Ovary (tissue), 9 donors: ENCODE measurements around the gene PON3. TPM values are rescaled to one million over a fixed set of nuclear protein-coding genes. Genes with fewer than 3 reads are reported as not detected.

Experiments
- DNase-seq, 5 donors: peaks; one replicate each; pipeline ENCODE4 v3.0.0-alpha.2; 2019 to 2020
- H3K27ac ChIP-seq, 2 donors: fragments of 200-600 bp; one replicate each; pipeline versions ENCODE4 v1.5.1 to v1.8.0; 2019 to 2022
- H3K27me3 ChIP-seq: fragments of 200-600 bp; one replicate; pipeline ENCODE4 v1.8.0; 2022
- H3K36me3 ChIP-seq: fragments of 200-600 bp; sonication (generic); one replicate; pipeline ENCODE4 v1.5.1; 2019
- H3K4me1 ChIP-seq: one replicate; pipeline ENCODE4 v1.8.1; 2013; ENCODE audit warnings: mild to moderate bottlenecking, moderate library complexity; ENCODE audit not compliant: insufficient read depth
- H3K4me3 ChIP-seq: fragments of 200-600 bp; sonication (generic); one replicate; pipeline ENCODE4 v1.5.1; 2017
- H3K9me3 ChIP-seq, 2 donors: fragments of 200-600 bp in 1 of 2; sonication (generic) in 1 of 2; one replicate each; pipeline versions ENCODE4 v1.5.1 to v1.8.1; 2013 to 2019; ENCODE audit warnings: mild to moderate bottlenecking in 1 of 2, moderate library complexity in 1 of 2
- CTCF ChIP-seq, 3 donors: fragments of 450-650 bp in 2 of 3; fragments of 200-600 bp in 1 of 3; IDR thresholded peaks; one replicate each; pipeline versions ENCODE4 v1.5.1 to v1.8.0; 2016 to 2022; ENCODE audit warnings: antibody characterized with exemption in 3 of 3, mild to moderate bottlenecking in 1 of 3
- EP300 ChIP-seq: sonication (generic); formaldehyde crosslinking; IDR thresholded peaks from one replicate; pipeline ENCODE4 v1.6.1; 2017; ENCODE audit warnings: antibody characterized with exemption
- POLR2A ChIP-seq: fragments of 450-650 bp; IDR thresholded peaks from one replicate; pipeline ENCODE4 v1.6.1; 2017; ENCODE audit warnings: antibody characterized with exemption, mild to moderate bottlenecking, moderate library complexity
- WGBS, 3 donors: extraction: QIAGEN DNeasy Blood & Tissue Kit in 1 of 3; methylation state at CpG; one replicate each; pipeline versions ENCODE4 v1.1.5 to v1.1.7; 2013 to 2017; 5-methylcytosine and 5-hydroxymethylcytosine counted together
- intact Hi-C, 4 donors: fragments of 100-400 bp; cut with DNase I; formaldehyde crosslinking; loops; one replicate each; pipeline versions ENCODE4 v1.11.0 to v1.15.1; 2022 to 2023
- polyA plus RNA-seq, 2 donors: library from polyadenylated mRNA; stranded (reverse); fragments of 200-250 nt in 1 of 2; fragments of 350-450 nt in 1 of 2; fragmentation: Illumina TruSeq in 1 of 2; extraction: RNeasy Lipid Tissue Mini Kit (QIAGEN cat#74804) in 1 of 2; gene quantifications; one replicate each; pipeline ENCODE4 v1.2.3, GENCODE V29; 2013 to 2014
- total RNA-seq, 7 donors: library from RNA; depleted of rRNA in 2 of 7; stranded (reverse); fragments of >200 nt in 2 of 7; fragmentation: NEBNext Ultra II Directional in 3 of 7; extraction: Animal tissue kit (Norgen Biotek cat#: 25700) in 3 of 7; gene quantifications; one replicate each; pipeline versions ENCODE4 v1.1.0 to v1.2.4, GENCODE V29; 2016 to 2023
- donor health status: DM: no; HTN: no; CAD: no; lungs with moderate emphysema.
- donor health status: DM: no; HTN: no; CAD: no.
- donor health status: Bipolar disorder and iron deficiency.
- donor health status: DM: yes; HTN: yes; CAD: no.
- donor health status: DM: no; HTN: no; CAD: no.
- donor health status: DM: yes; HTN: yes; CAD: no.

PON3 gene
- total and polyA plus RNA-seq, 9 donors = 6.2 to 26.0 (median 15.7) TPM

GRCh38 chr7:95317966-95318365 lies 78.2 kb downstream of the PON3 start:
- no peak overlapping the region for H3K4me3 ChIP-seq
- H3K9me3 ChIP-seq = no peaks in the 10 kb centered on the region
- intact Hi-C loops = no loop called here
- WGBS, 3 donors = 77 to 82% (median 81%) methylated on average over 3 of the region's 3 CpGs
- no peaks in the 10 kb centered on the region for H3K36me3 ChIP-seq
- no peaks in the 10 kb centered on the region for H3K27me3 ChIP-seq
- TF ChIP-seq POLR2A = no peak
- TF ChIP-seq EP300 = no peak
- TF ChIP-seq CTCF (IDR thresholded peaks at IDR 0.05) = no peak
- no peak for DNase-seq
- H3K27ac ChIP-seq = no peak overlapping the region
- no peaks in the 10 kb centered on the region for H3K4me1 ChIP-seq

- no peak overlapping the region for H3K4me3 ChIP-seq
- H3K27me3 ChIP-seq = no peaks in the 10 kb centered on the region
- no peaks in the 10 kb centered on the region for H3K36me3 ChIP-seq
- WGBS, 3 donors = 9 to 20% (median 19%) methylated on average over 2 of the region's 2 CpGs
- intact Hi-C loops = no loop called here
- TF ChIP-seq POLR2A = no peak
- no peak for TF ChIP-seq EP300
- TF ChIP-seq CTCF (IDR thresholded peaks at IDR 0.05) = no peak
- no peak for DNase-seq
- H3K9me3 ChIP-seq = no peaks in the 10 kb centered on the region
- no peaks in the 10 kb centered on the region for H3K4me1 ChIP-seq
- no peak overlapping the region for H3K27ac ChIP-seq
Observed at GRCh38 chr7:95317546-95317945, 78.6 kb downstream of the PON3 start.

- Histone ChIP-seq H3K9me3 (no peaks in the 10 kb centered on the region), H3K27ac (no peak overlapping the region), H3K4me1 (no peaks in the 10 kb centered on the region), H3K27me3 (no peaks in the 10 kb centered on the region), H3K4me3 (no peak overlapping the region), H3K36me3 (no peaks in the 10 kb centered on the region)
- TF ChIP-seq CTCF (IDR thresholded peaks at IDR 0.05) = no peak
- no peak for TF ChIP-seq POLR2A
- TF ChIP-seq EP300 = no peak
- intact Hi-C loops = no loop called here
- no peak for DNase-seq
- 81 to 85% (median 84%) methylated on average over 2 of the region's 2 CpGs for WGBS, 3 donors
Observed at GRCh38 chr7:95316588-95316987, 79.6 kb downstream of the PON3 start.

- H3K27ac ChIP-seq = no peak overlapping the region
- intact Hi-C loops = no loop called here
- no peaks in the 10 kb centered on the region for H3K9me3 ChIP-seq
- no peaks in the 10 kb centered on the region for H3K4me1 ChIP-seq
- no peak overlapping the region for H3K4me3 ChIP-seq
- 80 to 94% (median 92%) methylated on average over 4 of the region's 4 CpGs for WGBS, 3 donors
- TF ChIP-seq EP300 (no peak), POLR2A (no peak), CTCF (IDR thresholded peaks at IDR 0.05) (no peak)
- H3K27me3 ChIP-seq = no peaks in the 10 kb centered on the region
- H3K36me3 ChIP-seq = no peaks in the 10 kb centered on the region
- DNase-seq = no peak
Observed at GRCh38 chr7:95312561-95312960, 83.6 kb downstream of the PON3 start.

GRCh38 chr7:95311389-95311788 lies 84.8 kb downstream of the PON3 start:
- Histone ChIP-seq H3K4me1 (no peaks in the 10 kb centered on the region), H3K27ac (no peak overlapping the region), H3K4me3 (no peak overlapping the region), H3K27me3 (no peaks in the 10 kb centered on the region), H3K9me3 (no peaks in the 10 kb centered on the region), H3K36me3 (no peaks in the 10 kb centered on the region)
- no peak for DNase-seq
- 91 to 97% (median 93%) methylated on average over 2 of the region's 2 CpGs for WGBS, 3 donors
- TF ChIP-seq EP300 (no peak), POLR2A (no peak), CTCF (IDR thresholded peaks at IDR 0.05) (no peak)
- intact Hi-C loops = no loop called here
